ENCODE results near the gene THSD4.

Gene THSD4

DNA sequence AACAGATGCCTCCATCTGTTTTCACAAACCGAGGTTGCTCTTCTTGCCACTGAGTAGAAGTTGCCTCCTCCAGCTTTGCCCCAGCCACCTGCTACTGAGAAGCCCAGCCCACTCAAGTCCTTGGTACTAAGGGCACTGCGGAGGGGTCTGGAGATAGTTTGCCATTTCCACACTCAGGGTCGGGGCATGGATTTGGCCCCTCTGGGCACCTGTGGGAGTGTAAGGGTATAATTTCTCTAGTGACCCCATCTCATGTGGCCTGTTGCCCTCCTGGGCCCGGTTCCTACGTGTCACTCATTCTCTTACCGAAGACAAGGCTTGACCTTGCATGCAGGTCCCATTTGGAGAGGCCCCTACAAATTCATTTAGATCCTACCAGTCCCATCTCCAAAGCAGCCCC, 79.0 kb downstream of the THSD4 start:
- DNase-seq (ENCODE audit: low read depth): no peak
- no peak overlapping the region for H3K4me3 ChIP-seq (replicated peaks; ENCODE audit: low read depth, low read length)
- no peak for TF ChIP-seq CTCF (IDR thresholded peaks at IDR 0.05; ENCODE audit: low read length, missing control alignments)

DNA sequence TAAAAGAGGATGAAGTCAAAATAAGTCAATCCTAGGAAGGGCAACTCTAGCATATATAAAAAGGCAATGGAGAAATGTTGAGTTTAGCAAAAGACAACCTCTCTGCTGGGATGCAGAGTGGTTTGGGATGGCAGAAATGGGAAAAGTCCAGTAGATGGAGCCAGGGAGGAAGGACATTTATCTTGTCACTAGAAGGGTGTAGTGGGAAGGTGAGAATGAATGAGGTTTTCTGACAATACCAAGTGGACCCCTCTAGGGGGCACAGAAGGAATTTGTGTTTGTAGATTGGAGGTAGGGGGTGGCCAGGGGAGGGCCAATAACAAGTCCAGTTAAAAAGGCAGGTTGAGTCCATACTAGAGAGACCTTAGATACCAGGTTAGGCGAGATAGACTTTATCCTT, 80.0 kb downstream of the THSD4 start:
- peak; percentile 26 for DNase-seq (ENCODE audit: low read depth)
- no peak overlapping the region for H3K4me3 ChIP-seq (replicated peaks; ENCODE audit: low read depth, low read length)
- peak; percentile 32 for TF ChIP-seq CTCF (IDR thresholded peaks at IDR 0.05; ENCODE audit: low read length, missing control alignments)

DNA sequence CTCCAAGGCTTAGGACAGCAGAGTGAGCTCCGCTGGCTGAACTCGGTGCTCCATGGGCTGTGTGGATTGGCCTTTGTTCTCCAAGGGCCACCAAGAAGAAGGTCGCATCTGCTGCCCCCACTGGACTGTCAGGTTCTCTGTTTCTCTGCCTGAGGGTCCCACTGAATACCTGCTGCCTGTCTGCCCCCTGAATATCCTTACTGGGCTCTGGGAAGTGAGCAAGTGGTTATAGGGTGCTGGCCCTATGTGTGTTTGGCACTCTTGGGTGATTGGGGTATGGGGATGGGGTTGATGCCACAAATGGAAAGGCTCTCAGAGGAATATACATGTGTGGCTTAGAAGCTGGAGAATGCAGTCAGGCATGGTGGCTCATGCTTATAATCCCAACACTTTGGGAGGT, 82.3 kb downstream of the THSD4 start:
- DNase-seq (ENCODE audit: low read depth): no peak
- no peak overlapping the region for H3K4me3 ChIP-seq (replicated peaks; ENCODE audit: low read depth, low read length)
- TF ChIP-seq CTCF (IDR thresholded peaks at IDR 0.05; ENCODE audit: low read length, missing control alignments): no peak

DNA sequence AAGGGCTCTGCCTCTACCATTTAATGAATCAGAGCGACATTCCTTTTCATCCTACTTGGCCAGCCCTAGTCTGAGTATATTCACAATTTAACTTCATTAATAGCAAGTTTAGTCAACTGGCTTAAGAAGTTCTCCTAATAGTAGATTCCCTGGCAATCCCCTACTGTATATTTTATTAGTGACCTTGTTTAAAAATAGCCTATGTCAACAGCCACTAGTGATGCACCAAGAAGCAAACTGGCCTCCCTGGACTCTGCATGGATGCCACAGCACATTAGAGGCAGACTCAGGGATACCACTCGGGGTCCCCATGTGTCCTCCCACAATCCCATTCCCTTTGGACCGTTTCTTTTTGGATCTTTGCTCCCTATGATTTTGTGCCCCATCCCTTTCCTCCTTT, 83.6 kb downstream of the THSD4 start:
- DNase-seq (ENCODE audit: low read depth): no peak
- no peak overlapping the region for H3K4me3 ChIP-seq (replicated peaks; ENCODE audit: low read depth, low read length)
- TF ChIP-seq CTCF (IDR thresholded peaks at IDR 0.05; ENCODE audit: low read length, missing control alignments): no peak

- no peak overlapping the region for H3K4me3 ChIP-seq (replicated peaks; ENCODE audit: low read depth, low read length)
- DNase-seq (ENCODE audit: low read depth): no peak
- TF ChIP-seq CTCF (IDR thresholded peaks at IDR 0.05; ENCODE audit: low read length, missing control alignments): no peak
Observed at GRCh38 chr15:71199384-71200351, 84.4 kb downstream of the THSD4 start.

DNA sequence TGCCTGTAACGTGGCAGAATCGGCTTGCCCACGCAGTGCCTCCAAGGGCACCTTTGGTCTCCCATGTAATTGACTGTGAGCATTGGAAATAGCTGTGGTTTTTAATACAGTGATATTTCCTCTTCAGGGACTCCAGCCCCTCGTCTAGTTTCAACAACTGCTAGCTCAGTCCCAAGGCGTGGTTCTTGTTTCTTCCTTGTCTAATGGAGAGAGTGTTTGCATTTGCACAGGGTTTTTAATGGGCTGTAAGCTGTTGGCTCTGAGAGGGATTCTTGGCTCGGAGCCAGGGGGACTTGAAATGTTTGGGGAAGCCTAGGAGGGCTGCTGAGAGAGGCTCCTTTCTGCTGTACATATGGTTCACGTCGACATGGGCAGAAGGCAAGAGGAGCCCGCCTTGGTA, 86.2 kb downstream of the THSD4 start:
- DNase-seq (ENCODE audit: low read depth): no peak

More for the DNA sequence above, 86.2 kb downstream of the THSD4 start:
- H3K4me3 ChIP-seq (replicated peaks; ENCODE audit: low read depth, low read length): no peak overlapping the region
- no peak for TF ChIP-seq CTCF (IDR thresholded peaks at IDR 0.05; ENCODE audit: low read length, missing control alignments)

Data from fibroblast of pulmonary artery (primary cell).